Activated CD4-positive, alpha-beta T cell treated with anti-CD3 and anti-CD28 coated beads for 48 hours (primary cell): ENCODE results near the gene GBX2.
"Not testable (repeated sequence)": the region's sequence is repeated elsewhere in the genome, so short reads cannot be mapped to it uniquely, and the experiment has no call there.

Experiments used
- DNase-seq: peaks from one replicate; pipeline ENCODE4 v3.0.0-alpha.2; 2020

GBX2 gene

DNA sequence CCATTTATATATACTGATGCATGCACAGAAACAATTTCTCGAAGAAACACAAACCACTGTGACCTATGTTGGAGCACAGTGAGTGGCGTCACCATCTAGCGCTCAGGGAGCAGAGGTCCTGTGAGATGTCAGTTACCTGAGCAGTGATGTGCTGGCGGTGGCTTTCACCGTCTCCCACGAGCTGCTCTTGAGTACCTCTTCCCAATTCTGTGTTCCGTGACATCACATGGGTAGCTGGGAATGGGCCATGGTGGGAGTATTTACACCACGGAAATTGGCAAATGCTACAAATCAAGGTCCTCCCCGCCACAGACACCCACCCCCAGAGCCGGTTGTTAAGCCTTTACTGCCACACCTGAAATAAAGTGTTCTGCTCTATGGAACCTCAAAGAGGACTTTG lies 24.4 kb downstream of the GBX2 start:
- no peak for DNase-seq

DNA sequence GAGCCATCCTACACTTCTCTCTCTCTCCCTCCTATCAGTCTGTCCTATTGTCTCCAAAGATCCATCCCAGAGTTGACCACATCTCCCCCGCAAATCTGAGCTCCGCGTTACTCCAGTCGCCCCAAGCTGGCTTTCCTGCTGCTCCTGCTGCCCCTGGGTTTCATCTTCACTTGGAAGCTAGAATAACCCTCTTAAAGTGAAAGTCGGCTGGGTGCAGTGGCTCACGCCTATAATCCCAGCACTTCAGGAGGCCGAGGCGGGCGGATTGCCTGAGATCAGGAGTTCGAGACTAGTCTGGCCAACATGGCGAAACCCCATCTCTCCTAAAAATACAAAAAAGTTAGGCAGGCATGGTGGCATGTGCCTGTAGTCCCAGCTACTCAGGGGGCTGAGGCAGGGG lies 26.6 kb downstream of the GBX2 start:
- DNase-seq = not testable (repeated sequence)

DNA sequence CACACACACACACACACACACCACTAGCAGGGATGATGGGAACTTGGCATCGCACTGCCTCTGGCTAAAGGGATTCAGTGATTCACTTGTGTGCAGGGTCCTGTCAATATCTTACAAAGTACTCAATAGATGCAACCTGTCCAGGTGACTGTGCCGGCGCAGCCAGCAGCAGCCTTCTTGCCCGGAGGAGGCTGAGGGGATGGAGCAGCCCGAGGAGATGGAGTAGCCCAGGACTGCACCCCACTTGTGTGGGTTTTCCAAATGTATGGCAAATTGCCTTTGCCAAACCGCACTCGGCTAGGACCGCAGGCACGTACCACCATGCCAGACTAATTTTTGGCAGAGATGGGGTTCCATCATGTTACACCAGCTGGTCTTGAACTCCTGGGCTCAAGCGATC lies 31.1 kb downstream of the GBX2 start:
- DNase-seq = no peak

DNA sequence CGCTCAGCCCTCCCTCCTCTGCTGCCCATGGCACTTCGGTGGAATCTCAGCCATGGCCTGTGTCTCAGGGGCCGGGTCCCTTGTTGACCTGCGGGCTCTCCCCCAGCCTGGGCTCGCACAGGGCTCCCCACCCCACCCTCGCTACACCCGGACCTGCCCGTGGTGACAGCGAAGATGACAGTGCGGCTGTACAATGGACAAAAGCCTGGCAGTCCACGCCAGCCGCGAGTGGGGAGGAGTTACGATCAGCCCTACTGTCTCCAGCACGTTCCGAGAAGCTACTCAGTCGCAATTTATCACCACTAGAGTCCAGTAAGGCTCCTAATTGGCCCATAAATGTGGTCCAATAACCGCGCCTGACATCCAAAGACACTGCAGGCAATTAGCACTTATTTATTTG lies 31.6 kb downstream of the GBX2 start:
- DNase-seq = no peak

DNA sequence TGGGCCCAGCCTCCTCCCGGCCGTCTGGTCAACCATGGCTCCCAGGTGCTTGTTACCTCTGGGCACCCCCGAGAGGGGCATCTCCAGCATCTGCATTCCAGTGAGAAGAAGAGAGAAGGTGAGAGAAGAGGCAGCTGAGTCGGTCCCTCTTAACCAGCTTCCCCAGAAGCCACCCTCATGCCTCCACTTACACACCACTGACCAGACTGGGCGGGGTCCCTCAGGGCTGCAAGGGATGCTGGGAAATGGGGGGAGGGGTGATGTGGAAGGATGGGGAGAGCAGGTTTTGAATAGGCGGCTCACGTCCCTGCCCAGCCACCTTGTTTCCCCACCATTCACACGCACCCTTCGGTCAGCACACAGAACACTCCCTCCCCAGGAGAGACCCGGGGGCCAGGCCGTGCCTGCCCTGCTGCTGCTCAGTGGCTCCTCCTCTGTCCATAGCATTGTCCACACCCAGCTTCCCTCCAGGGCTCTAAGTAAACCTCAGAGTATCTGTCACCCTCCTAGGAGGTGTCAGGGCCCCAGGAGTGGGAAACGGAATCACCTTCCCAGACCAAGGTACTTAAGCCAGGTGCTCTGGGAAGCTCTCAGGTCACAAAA lies 34.7 kb downstream of the GBX2 start:
- no peak for DNase-seq

DNA sequence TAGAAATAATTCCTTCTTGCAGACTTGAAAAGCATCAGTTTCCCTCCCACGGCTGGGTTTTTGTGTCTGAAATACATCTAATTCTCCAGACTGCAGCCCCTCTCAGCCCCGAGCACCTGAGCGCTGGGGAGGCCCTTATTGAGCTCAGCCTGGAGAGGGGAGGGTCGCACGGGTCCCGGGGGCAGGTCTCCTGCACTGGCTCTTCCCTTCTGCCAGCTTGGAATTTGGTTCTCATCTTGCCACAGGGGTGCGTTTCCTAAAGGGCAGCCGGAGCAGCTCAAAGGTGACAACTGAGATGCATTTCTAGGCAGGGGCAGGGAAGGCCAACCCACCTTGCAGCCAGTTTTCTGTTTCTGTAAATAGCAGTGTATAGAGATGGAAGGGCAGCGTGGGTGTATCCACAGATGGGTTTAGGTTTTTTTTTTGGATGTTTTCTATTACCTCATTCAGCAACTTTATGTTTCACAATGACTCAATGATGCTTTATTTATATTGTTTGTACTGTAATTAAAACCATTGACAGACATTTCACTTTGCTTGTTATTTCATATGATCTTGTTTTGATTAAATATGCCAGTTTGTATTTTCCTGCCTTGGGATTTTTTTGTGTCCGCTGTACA lies 37.0 kb downstream of the GBX2 start:
- no peak for DNase-seq

DNA sequence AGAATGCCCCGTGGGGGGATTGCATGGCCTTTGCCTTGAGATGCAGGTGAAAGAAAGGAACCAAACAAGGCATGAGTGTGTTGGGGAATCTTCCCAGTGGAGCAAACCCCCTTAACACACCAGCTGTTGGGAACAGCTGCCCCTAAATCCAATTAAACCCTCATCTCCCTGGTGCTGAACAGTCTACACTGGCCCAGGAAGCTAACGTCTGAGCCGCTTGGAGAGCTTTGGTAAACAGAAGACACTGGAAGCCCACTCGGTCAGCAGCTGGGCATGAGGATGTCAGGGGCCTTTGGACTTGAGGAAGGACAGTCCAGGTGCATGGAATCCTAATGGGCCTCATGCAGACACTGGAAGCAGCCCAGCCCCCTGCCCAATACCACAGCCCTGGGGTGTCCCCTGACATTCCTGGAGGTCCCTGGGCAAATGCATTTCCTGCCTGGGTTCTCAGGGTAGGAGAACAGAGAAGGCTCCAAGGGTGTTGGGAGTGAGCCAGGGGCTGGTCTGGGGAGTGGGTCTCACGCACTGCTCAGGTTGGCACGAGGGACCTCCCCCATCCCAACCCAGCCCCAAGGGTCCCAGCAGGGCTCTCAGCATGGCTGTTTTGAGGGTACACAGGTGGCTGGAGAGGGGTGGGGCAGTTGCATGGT lies 37.7 kb downstream of the GBX2 start:
- no peak for DNase-seq

DNA sequence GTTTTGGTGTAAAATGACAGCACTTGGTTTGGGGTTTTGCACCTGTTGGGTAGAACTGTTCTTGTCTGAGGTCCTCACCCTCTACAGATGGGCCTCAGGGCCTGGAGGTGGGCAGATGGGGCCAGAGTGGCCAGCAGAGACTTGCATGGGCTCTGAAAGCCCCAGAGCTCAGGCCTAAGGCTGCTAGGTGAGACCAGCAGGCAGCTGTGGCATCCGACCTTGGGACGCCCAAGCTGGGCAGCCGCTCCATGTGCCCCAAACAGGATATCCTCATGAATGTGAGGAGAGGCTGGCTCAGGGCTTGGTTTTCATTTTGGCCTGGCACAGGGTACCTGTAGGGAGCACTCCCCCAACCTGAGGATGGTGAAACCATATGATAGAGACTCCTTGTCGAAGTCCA lies 38.3 kb downstream of the GBX2 start:
- DNase-seq = no peak

DNA sequence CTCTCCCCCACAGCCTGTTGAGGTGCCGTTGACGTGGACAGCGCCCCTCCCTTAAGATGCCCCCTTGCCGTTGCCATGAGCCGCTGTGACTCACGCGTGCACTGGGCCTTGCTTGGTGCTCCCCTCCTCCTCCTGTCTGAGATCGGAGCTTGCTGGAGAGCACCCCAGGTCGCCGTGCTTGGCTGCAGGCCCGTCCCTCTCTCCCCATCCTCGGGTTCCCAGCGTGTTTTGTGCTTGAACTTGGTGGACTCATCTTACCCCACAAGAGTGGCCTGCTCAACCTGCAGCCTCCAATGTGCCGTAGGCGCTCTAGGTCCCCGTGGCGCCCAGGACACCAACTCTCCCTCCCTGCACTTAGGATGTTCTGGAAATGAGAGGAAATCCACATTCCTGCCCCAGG lies 39.9 kb downstream of the GBX2 start:
- no peak for DNase-seq

DNA sequence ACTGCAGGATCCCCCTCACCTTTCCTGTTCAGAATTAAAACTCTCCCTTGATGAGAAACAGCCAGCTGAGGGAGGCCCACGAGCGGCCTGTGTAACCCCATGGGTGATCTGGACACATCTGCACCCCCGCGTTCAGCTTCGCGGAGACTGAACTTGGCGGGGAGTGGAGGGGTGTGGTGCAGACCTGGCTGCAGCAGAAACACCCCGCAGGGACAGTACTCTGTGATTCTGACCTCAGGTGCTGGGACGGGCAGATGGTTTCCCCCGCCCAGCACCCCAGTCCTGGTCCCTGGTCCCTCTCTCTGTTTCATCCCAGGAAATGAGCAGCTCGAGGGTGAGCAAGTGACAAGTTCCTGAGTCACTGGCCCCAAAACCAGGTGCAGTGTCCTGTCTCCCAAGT lies 41.2 kb downstream of the GBX2 start:
- no peak for DNase-seq

DNA sequence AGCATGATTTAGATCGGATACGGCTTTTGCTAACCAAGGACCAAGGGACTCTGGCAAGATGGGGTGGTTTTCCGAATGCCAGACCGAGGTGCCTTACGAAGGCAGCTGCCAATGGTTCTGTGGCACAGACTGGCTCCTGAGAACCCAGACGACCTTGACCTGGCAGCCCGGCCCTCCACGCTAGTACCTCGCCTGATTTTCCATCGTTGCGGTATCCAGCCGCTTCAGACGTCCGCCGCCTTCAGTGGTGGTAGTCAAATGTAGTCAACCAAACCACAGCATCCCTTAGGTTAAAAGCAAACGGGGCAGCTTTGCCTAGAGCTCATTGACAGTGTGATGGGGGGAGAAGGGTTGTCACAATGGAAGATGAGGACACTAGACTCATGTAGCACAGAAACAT lies 42.6 kb downstream of the GBX2 start:
- no peak for DNase-seq

DNA sequence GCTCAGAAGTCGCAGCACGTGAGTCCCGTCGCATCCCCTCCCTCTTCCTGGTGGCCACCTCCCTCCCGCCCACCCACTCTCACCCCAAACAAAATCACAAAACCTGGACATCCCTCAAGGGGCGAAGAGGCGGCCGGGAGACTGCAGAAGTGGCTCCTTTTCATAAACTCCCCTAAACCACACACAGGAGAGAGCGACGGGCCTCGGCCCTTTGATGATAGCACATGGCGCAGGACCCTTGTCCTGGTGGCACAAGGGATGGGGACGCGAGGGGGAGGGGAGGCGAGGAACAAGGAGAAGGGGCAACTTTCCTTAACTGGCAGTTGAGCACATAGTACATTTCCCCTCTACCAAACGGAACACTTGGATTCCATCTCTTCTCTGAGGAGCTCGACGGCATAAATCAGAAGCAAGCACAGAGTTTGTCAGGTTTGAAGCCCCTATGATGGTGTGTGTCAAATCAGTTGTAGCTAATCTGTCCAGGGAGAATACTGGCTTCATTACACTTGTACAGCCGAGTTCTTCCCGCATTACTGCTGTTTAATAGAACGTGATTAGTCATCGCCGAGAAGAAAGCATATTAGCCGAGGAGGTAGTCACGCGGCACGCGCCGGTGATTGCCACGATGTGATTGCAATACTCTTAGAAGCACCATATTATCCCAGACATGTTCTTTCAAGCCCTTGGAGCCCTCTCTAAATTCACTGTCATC lies 43.8 kb downstream of the GBX2 start:
- DNase-seq = no peak

DNA sequence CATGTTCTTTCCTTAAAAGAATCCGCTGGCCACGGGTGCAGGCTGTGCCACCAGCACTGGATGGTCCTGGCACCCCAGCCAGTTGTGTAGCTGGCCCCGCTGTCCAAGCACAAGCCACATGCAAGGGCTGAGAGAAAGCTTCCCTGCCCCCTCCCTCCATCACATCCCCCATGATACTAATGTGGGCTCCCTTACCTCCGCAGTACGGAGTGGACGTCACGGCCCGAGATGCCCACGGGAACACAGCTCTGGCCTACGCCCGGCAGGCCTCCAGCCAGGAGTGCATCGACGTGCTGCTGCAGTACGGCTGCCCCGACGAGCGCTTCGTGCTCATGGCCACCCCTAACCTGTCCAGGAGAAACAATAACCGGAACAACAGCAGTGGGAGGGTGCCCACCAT lies 44.5 kb downstream of the GBX2 start:
- no peak for DNase-seq

DNA sequence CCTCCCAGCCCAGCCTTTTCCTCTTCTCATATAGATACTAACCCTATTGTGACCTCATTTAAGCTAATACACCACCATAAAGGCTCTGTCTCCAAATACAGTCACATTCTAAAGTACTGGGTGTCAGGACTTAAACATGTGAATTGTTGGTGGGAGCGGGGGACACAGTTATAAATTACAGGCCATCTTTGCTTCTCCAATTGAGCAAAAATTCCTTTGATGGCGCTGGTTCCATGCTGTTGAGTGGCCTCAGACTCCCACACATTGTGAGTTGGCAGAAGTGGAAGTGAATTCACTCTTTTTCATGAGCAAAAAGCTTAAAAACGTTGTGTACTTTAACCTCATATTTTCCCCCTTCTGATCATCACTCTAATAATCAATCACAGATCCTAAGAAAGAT lies 46.0 kb downstream of the GBX2 start:
- no peak for DNase-seq

DNA sequence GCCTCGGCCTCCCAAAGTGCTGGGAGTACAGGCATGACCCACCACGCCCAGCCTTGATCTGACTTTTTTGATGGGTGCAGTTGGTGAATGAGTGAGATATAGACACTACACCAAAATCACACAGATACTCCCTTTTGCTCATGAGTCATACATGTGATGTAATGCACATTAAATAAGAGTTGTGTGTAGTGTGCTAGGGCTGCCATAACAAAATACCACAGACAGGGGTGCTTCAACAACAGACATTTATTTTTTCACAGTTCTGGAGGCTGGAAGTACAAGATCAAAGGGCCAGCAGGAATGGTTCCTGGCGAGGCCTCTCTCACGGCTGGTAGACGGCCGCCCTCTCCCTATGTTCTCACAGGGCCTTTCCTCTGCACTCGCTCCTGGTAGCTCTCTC lies 46.6 kb downstream of the GBX2 start:
- no peak for DNase-seq

DNA sequence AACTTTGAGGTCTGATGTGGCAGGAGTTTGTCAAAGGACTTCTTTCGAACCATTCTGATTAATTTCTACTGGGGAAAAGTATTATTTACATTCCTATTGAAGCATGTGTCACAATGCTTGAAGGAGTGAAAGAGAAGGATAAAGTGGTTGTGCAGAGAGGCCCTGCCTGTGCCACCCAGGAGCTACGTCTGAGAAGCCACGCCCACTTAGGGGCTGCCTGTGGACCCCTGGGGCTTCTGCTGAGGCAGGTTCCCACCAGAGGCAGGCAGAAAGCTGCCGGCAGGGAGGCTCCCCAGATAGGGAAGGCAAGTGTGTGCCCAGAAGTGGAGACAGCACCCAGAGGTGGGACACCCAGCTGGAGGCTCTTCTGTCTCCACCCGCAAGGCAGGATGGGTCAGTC lies 47.4 kb downstream of the GBX2 start:
- DNase-seq = no peak

DNA sequence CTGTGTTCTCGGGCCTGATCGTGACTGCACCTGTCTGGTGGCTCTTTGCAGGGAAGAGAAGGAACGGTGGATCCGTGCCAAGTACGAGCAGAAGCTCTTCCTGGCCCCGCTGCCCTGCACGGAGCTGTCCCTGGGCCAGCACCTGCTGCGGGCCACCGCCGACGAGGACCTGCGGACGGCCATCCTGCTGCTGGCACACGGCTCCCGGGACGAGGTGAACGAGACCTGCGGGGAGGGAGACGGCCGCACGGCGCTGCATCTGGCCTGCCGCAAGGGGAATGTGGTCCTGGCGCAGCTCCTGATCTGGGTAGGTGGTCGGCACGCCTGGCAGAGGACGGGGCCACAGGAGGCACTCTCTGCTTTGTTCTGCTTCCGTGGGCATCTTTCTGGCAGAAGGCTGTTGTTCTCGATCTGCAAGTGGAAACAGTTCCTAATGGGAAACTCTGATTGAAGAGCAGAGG lies 48.0 kb downstream of the GBX2 start:
- DNase-seq = no peak

DNA sequence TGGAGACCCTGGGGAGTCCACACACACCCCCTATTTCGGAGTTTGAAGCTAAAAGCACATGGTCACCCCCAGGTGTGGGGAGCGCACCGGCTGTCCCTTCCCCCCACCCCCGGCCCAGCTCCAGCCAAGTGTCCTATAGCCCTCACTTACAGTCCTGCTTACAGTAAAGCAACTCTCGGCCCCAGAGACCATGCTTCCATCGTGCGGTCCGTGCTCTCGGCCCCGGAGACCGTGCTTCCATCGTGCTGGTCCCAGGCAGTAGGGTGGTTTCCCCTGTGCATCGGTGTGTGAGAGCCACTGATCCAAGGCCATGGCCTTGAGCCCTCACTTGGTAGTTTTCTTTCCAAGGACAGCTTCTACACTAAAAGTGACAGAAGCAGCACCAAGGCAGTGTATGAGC lies 48.7 kb downstream of the GBX2 start:
- DNase-seq = no peak

DNA sequence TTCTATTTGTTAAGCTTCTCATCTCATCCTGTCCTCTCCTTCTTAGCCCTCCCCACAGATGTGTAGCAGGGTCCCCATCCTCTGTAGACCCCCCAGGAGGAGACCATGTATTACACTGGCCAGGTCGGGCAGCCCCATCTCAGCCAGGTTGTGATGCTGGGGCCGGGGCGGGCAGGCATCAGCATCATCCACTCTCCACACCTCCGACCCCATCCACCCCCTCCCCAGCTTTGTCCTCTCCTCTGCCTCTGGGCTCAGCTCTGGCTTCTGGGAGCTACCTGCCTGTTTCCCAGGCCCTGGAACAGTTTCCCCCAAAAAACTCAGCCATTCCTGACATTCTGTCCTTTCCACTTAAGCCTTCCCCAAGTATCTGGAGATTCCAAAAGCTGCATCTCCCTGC lies 49.2 kb downstream of the GBX2 start:
- no peak for DNase-seq

DNA sequence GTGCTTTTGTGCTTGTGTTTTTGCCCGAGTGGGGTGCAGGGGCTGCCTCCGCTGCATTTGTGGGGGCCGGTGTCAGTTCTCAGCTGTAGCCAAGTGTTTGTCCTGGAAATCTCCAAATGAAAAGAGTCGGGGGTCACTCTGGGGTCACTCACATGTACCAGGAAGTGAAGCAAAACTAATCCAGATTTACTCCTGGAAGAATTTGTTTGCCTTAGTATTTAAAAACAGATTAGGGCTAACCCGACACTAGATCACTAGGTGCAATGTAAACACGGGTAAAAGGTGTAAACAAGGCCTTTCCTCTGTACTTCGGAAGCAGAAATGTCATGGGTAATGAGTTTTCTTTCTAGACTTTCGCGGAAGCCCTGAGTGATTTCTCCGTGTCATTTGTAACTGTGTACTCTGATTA lies 50.3 kb downstream of the GBX2 start:
- no peak for DNase-seq

DNA sequence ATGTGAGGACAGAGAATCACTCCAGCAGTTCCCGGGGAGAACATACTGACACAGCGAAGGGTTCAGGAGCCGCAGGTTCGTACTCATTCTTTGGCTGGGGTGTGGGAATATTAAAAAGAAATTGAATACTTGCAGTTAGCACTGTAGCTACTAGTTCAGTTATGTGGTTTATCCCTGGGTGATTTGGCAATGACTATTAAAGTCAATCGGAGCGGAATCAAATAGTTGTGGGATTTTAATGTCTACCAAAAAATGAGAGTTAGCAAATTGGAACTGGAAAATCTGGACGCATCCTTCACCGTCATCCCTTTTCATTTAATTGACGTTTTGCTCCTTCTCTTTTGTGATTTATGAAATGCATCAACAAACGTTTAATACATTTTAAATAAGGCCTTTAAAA lies 50.8 kb downstream of the GBX2 start:
- no peak for DNase-seq
